HG03521 (cell line): Measurements from ENCODE around the gene NFIL3.

Experiments
- ATAC-seq: cut with Tn5 transposase; IDR thresholded peaks from one replicate; pipeline ENCODE4 v1.9.1; 2021; ENCODE audit warnings: mild to moderate bottlenecking, moderate library complexity; ENCODE audit not compliant: unreplicated experiment

The NFIL3 gene

GRCh38 chr9:91422758-91423711, 597 bp downstream of the NFIL3 start:
- peak; percentile 43 for ATAC-seq

GRCh38 chr9:91421971-91422757, 1.5 kb downstream of the NFIL3 start:
- no peak for ATAC-seq

- no peak for ATAC-seq
Measured at GRCh38 chr9:91421128-91421765, 2.4 kb downstream of the NFIL3 start.

- no peak for ATAC-seq
Measured at GRCh38 chr9:91420501-91421127, 3.0 kb downstream of the NFIL3 start.

GRCh38 chr9:91419222-91420191, 4.1 kb downstream of the NFIL3 start:
- ATAC-seq: no peak

- no peak for ATAC-seq
Measured at GRCh38 chr9:91418215-91418610, 5.4 kb downstream of the NFIL3 start.

GRCh38 chr9:91417602-91418214, 5.9 kb downstream of the NFIL3 start:
- no peak for ATAC-seq

- ATAC-seq: no peak
Measured at GRCh38 chr9:91416096-91416712, 7.4 kb downstream of the NFIL3 start.

- peak; percentile 84 for ATAC-seq
Measured at GRCh38 chr9:91415290-91415689, 8.3 kb downstream of the NFIL3 start.

- no peak for ATAC-seq
Measured at GRCh38 chr9:91412941-91413340, 10.7 kb downstream of the NFIL3 start.

GRCh38 chr9:91411096-91411771, 12.4 kb downstream of the NFIL3 start:
- no peak for ATAC-seq

- no peak for ATAC-seq
Measured at GRCh38 chr9:91410161-91410560, 13.5 kb downstream of the NFIL3 start.

GRCh38 chr9:91408475-91408874, 15.2 kb downstream of the NFIL3 start:
- ATAC-seq: no peak

GRCh38 chr9:91407580-91408318, 15.9 kb downstream of the NFIL3 start:
- ATAC-seq: no peak

- no peak for ATAC-seq
Measured at GRCh38 chr9:91405343-91406077, 18.1 kb downstream of the NFIL3 start.

- no peak for ATAC-seq
Measured at GRCh38 chr9:91403665-91404543, 19.7 kb downstream of the NFIL3 start.
